ENCODE results near the gene ARSB. TPM values are rescaled to one million over a fixed set of nuclear protein-coding genes. Genes with fewer than 3 reads are reported as not detected.

The ARSB gene
- total RNA-seq, 4 donors from 2014 or later: 9.1 to 12.7 (median 10.7) TPM

DNA sequence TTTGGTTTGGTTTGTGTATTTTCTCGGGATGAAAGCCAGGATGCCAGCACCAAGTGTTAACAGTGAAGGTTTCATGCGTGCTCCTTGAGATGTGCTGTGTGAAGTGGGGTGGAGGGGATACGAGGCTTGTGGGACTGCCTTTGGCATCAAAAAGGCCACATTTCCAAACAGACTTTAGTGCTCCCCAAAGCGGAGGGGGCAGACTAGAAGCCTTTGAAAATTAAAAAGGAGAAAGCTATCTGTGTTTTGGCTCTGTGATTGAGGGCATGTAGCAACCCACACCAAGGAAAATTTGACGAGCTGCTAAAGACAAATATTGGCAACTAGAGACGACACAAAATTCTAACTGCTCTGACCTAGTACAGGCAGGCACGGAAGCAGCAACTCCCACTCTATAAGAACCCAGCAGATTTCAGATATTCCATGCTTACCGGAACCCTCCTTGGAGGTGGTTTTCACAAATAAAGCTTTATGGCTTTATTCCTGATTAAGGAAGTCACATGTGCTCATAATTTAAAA is 154.5 kb downstream of the ARSB start:
- WGBS, 2 donors (ENCODE audit: low coverage in 1 of 2): 65 to 69% methylated on average over 6 to 8 of the region's 8 CpGs
- Histone ChIP-seq H3K4me3 (no peak overlapping the region), H3K36me3 (no peaks in the 10 kb centered on the region), H3K27me3 (no peaks in the 10 kb centered on the region), H3K4me1 (peaks cover 0 to 10% (median 3%) of the 10 kb centered on the region in 4 donors), H3K27ac (peak overlapping the region in 1 of 4 donors; percentile 20), H3K9me3 (no peaks in the 10 kb centered on the region)
- DNase-seq: no peak
- intact Hi-C loops (cut with DNase I; ENCODE audit: low total_unique reads) (no loop called here), in situ Hi-C loops (cut with MboI; ENCODE audit: low pct_ligation_motif_present in 1 of 4, low pct_unique_long_range_greater_than_20kb in 1 of 4, low sequenced_read_pairs in 3 of 4) (no loop called here)
- TF ChIP-seq, protein P1, sequence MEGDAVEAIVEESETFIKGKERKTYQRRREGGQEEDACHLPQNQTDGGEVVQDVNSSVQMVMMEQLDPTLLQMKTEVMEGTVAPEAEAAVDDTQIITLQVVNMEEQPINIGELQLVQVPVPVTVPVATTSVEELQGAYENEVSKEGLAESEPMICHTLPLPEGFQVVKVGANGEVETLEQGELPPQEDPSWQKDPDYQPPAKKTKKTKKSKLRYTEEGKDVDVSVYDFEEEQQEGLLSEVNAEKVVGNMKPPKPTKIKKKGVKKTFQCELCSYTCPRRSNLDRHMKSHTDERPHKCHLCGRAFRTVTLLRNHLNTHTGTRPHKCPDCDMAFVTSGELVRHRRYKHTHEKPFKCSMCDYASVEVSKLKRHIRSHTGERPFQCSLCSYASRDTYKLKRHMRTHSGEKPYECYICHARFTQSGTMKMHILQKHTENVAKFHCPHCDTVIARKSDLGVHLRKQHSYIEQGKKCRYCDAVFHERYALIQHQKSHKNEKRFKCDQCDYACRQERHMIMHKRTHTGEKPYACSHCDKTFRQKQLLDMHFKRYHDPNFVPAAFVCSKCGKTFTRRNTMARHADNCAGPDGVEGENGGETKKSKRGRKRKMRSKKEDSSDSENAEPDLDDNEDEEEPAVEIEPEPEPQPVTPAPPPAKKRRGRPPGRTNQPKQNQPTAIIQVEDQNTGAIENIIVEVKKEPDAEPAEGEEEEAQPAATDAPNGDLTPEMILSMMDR (IDR thresholded peaks at IDR 0.05): no peak
- TF ChIP-seq EP300 (IDR thresholded peaks at IDR 0.05; ENCODE audit: low read depth) (no peak), POLR2A (IDR thresholded peaks at IDR 0.05) (no peak), POLR2AphosphoS5 (IDR thresholded peaks at IDR 0.05) (no peak)

DNA sequence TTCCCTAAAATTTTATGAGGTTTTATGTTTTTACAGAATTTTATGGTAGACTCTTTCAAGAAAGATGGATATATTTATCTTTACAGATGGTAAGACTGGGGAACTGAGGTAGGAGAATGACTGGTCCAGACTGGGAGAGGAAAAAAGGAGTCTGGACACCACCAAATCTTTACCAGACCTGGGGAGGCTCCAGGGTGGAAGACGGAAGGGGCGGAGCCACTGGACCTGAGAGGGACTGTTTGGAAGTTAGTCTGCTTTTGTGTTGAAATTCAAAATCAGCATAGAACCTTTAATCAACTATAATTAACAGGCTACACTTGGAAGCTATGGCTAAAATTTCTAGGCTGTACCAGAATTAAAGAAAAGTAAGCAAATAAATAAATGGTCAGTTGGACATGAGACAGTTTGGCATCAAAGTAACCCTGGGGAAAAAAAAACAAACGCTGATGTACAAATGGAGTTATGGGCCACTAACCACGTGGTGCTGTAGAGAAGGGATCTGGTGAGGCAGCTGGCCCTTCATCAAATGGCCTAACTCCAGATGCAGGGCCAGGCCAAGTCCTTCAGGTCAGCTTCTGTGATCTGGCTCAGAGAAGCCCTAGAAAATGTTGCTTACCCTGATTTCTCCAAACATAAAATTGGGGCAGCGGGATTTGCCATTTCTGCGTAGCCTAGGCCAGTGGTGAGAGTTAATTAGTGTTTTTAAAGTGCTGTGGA is 155.1 kb downstream of the ARSB start:
- WGBS, 2 donors (ENCODE audit: low coverage in 1 of 2): 66 to 72% methylated on average over 5 to 6 of the region's 6 CpGs
- Histone ChIP-seq H3K36me3 (no peaks in the 10 kb centered on the region), H3K9me3 (no peaks in the 10 kb centered on the region), H3K27me3 (no peaks in the 10 kb centered on the region), H3K4me3 (no peak overlapping the region), H3K4me1 (peaks cover 0 to 10% (median 3%) of the 10 kb centered on the region in 4 donors), H3K27ac (peak overlapping the region in 1 of 4 donors; percentile 20)
- TF ChIP-seq, protein P1 (IDR thresholded peaks at IDR 0.05): no peak
- TF ChIP-seq POLR2AphosphoS5 (IDR thresholded peaks at IDR 0.05): no peak
- no peak for TF ChIP-seq POLR2A (IDR thresholded peaks at IDR 0.05)
- no peak for TF ChIP-seq EP300 (IDR thresholded peaks at IDR 0.05; ENCODE audit: low read depth)
- intact Hi-C loops (cut with DNase I; ENCODE audit: low total_unique reads): no loop called here
- DNase-seq: peak; percentile 13
- in situ Hi-C loops (cut with MboI; ENCODE audit: low pct_ligation_motif_present in 1 of 4, low pct_unique_long_range_greater_than_20kb in 1 of 4, low sequenced_read_pairs in 3 of 4): no loop called here

DNA sequence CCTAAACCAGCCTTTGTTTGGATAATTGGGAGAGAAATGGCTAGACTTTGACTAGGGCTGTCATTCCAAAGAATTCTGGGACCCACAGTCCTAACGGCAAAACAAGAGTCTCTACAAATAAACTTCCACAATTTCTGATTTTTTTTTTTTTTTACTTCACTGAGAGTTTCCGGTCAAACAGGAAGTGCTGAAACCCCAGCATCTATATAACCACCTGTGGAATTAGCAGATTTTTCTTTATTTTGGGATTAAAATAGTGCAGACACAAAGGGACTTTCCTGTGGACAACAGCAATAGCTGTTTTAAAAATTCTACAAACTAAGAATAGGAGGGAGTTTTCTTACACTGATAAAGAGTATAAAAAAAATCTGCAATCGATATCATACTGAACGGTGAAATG is 157.4 kb downstream of the ARSB start:
- Histone ChIP-seq H3K27me3 (no peaks in the 10 kb centered on the region), H3K27ac (no peak overlapping the region), H3K36me3 (no peaks in the 10 kb centered on the region), H3K4me3 (no peak overlapping the region), H3K4me1 (peaks cover 0 to 10% (median 3%) of the 10 kb centered on the region in 4 donors), H3K9me3 (no peaks in the 10 kb centered on the region)
- TF ChIP-seq POLR2A (IDR thresholded peaks at IDR 0.05) (no peak), POLR2AphosphoS5 (IDR thresholded peaks at IDR 0.05) (no peak), EP300 (IDR thresholded peaks at IDR 0.05; ENCODE audit: low read depth) (no peak)
- TF ChIP-seq, protein P1 (IDR thresholded peaks at IDR 0.05): no peak
- intact Hi-C loops (cut with DNase I; ENCODE audit: low total_unique reads) (no loop called here), in situ Hi-C loops (cut with MboI; ENCODE audit: low pct_ligation_motif_present in 1 of 4, low pct_unique_long_range_greater_than_20kb in 1 of 4, low sequenced_read_pairs in 3 of 4) (no loop called here)
- 71 to 74% methylated on average over 4 of the region's 4 CpGs for WGBS, 2 donors (ENCODE audit: low coverage in 1 of 2)
- no peak for DNase-seq

DNA sequence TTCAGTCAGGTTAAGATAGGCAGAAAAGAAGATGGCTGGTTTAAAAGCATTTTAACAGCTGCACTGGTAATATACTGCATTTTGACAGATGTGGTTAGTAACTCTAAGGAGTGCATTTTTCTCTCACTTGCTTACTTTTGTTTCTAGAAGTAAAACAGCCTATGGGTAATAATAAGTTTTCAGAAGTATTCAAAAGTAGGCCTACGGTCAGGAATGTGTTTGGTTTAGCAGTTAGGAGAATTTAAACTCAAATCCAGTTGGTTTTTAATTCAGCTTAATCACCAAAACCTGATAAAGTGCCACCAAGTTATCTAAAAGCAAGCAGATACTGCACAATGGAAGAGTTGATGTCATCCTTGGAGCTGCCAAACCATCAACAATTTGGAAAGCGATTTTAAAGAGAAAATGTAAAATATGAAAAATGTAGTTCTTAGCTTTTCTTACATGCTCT is 160.3 kb downstream of the ARSB start:
- no peak for DNase-seq
- in situ Hi-C loops (cut with MboI; ENCODE audit: low pct_ligation_motif_present in 1 of 4, low pct_unique_long_range_greater_than_20kb in 1 of 4, low sequenced_read_pairs in 3 of 4) (no loop called here), intact Hi-C loops (cut with DNase I; ENCODE audit: low total_unique reads) (no loop called here)
- Histone ChIP-seq H3K4me1 (peaks cover 0 to 4% (median under 1%) of the 10 kb centered on the region in 4 donors), H3K9me3 (no peaks in the 10 kb centered on the region), H3K36me3 (no peaks in the 10 kb centered on the region), H3K27me3 (no peaks in the 10 kb centered on the region), H3K27ac (no peak overlapping the region), H3K4me3 (no peak overlapping the region)
- TF ChIP-seq POLR2A (IDR thresholded peaks at IDR 0.05): no peak
- no peak for TF ChIP-seq POLR2AphosphoS5 (IDR thresholded peaks at IDR 0.05)
- TF ChIP-seq, protein P1 (IDR thresholded peaks at IDR 0.05): no peak
- TF ChIP-seq EP300 (IDR thresholded peaks at IDR 0.05; ENCODE audit: low read depth): no peak
- 62 to 63% methylated on average over 2 of the region's 2 CpGs for WGBS, 2 donors (ENCODE audit: low coverage in 1 of 2)

Data from transverse colon (tissue), 4 donors.